ENCODE measurements around the gene PLEKHN1.

- TF ChIP-seq SMC3 (IDR thresholded peaks at IDR 0.05; ENCODE audit: low read depth, low read length) (no peak), USF2 (IDR thresholded peaks at IDR 0.05; ENCODE audit: borderline replicate concordance, low read depth, low read length) (no peak), EZH2phosphoT487 (IDR thresholded peaks at IDR 0.05; ENCODE audit: borderline replicate concordance, low read depth) (no peak), EP300 (IDR thresholded peaks at IDR 0.05; ENCODE audit: borderline replicate concordance in 1 of 2, low read depth in 1 of 2, low read length in 1 of 2) (0 out of 4 replicates have a peak, but pooled peaks of 1 of the 2 experiments have one; percentile 19), TAF1 (IDR thresholded peaks at IDR 0.05; ENCODE audit: borderline replicate concordance, low read depth, low read length) (no peak), CHD2 (IDR thresholded peaks at IDR 0.05; ENCODE audit: low read length, partially characterized antibody) (no peak), RAD21 (IDR thresholded peaks at IDR 0.05; ENCODE audit: low read length) (no peak)
- TF ChIP-seq, protein P1, sequence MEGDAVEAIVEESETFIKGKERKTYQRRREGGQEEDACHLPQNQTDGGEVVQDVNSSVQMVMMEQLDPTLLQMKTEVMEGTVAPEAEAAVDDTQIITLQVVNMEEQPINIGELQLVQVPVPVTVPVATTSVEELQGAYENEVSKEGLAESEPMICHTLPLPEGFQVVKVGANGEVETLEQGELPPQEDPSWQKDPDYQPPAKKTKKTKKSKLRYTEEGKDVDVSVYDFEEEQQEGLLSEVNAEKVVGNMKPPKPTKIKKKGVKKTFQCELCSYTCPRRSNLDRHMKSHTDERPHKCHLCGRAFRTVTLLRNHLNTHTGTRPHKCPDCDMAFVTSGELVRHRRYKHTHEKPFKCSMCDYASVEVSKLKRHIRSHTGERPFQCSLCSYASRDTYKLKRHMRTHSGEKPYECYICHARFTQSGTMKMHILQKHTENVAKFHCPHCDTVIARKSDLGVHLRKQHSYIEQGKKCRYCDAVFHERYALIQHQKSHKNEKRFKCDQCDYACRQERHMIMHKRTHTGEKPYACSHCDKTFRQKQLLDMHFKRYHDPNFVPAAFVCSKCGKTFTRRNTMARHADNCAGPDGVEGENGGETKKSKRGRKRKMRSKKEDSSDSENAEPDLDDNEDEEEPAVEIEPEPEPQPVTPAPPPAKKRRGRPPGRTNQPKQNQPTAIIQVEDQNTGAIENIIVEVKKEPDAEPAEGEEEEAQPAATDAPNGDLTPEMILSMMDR (IDR thresholded peaks at IDR 0.05) = no peak
Measured at GRCh38 chr1:923131-923990, 42.9 kb upstream of the PLEKHN1 start, which contains the start of gene SAMD11.

Measured in SK-N-SH (cell line).